WTC11 (cell line): ENCODE data around the gene ZFHX3.

Source experiments
- ATF3 ChIP-seq: sonication (generic); formaldehyde crosslinking; conservative IDR thresholded peaks from 2 replicates; pipeline ENCODE4 v1.8.1; 2022; ENCODE audit warnings: mild to moderate bottlenecking, missing genetic modification reagents
- CREM ChIP-seq: sonication (generic); formaldehyde crosslinking; IDR thresholded peaks from 2 replicates; pipeline ENCODE4 v1.8.1; 2022; ENCODE audit warnings: mild to moderate bottlenecking, missing genetic modification reagents, moderate library complexity
- CTCF ChIP-seq: fragments of 200-600 bp; IDR thresholded peaks from 2 replicates; pipeline ENCODE4 v1.8.0; 2022; ENCODE audit warnings: antibody characterized with exemption
- ELF4 ChIP-seq: sonication (generic); formaldehyde crosslinking; IDR thresholded peaks from 2 replicates; pipeline ENCODE4 v1.8.1; 2022; ENCODE audit warnings: low read depth, mild to moderate bottlenecking, moderate library complexity, missing genetic modification reagents
- KAT7 ChIP-seq: sonication (generic); formaldehyde crosslinking; IDR thresholded peaks from 2 replicates; pipeline ENCODE4 v1.8.1; 2023; ENCODE audit warnings: missing genetic modification reagents, mild to moderate bottlenecking, borderline replicate concordance
- NR3C1 ChIP-seq: sonication (generic); formaldehyde crosslinking; conservative IDR thresholded peaks from 2 replicates; pipeline ENCODE4 v1.8.1; 2023; ENCODE audit warnings: low read depth, mild to moderate bottlenecking, missing genetic modification reagents
- OVOL2 ChIP-seq: fragments of 250-450 bp; sonication (Bioruptor Pico); IDR thresholded peaks from 2 replicates; pipeline ENCODE4 v1.9.0; 2021; ENCODE audit warnings: mild to moderate bottlenecking, borderline replicate concordance
- PRRX2 ChIP-seq: fragments of 250-450 bp; sonication (Bioruptor Pico); IDR thresholded peaks from 2 replicates; pipeline ENCODE4 v1.8.0; 2021; ENCODE audit warnings: mild to moderate bottlenecking
- TEAD1 ChIP-seq: sonication (generic); formaldehyde crosslinking; IDR thresholded peaks from 2 replicates; pipeline ENCODE4 v1.8.0; 2022; ENCODE audit warnings: mild to moderate bottlenecking, missing genetic modification reagents
- ZNF121 ChIP-seq: sonication (generic); formaldehyde crosslinking; IDR thresholded peaks from 2 replicates; pipeline ENCODE4 v1.8.0; 2023; ENCODE audit warnings: missing genetic modification reagents
- TF ChIP-seq, protein P1 (sequence below): fragments of 250-450 bp; sonication (Bioruptor Pico); IDR thresholded peaks from 2 replicates; pipeline ENCODE4 v2.1.2; 2022; ENCODE audit warnings: mild to moderate bottlenecking, moderate library complexity
- TF ChIP-seq, protein P2 (sequence below): sonication (generic); formaldehyde crosslinking; IDR thresholded peaks from 2 replicates; pipeline ENCODE4 v1.8.1; 2022; ENCODE audit warnings: mild to moderate bottlenecking, missing genetic modification reagents, moderate library complexity, borderline replicate concordance
- TF ChIP-seq, protein P3 (sequence below): sonication (generic); formaldehyde crosslinking; IDR thresholded peaks from 2 replicates; pipeline ENCODE4 v1.8.0; 2022; ENCODE audit warnings: mild to moderate bottlenecking, missing genetic modification reagents
- TF ChIP-seq, protein P4 (sequence below): fragments of 250-450 bp; sonication (Bioruptor Pico); IDR thresholded peaks from 2 replicates; pipeline ENCODE4 v1.8.0; 2021; ENCODE audit warnings: mild to moderate bottlenecking

DNA sequence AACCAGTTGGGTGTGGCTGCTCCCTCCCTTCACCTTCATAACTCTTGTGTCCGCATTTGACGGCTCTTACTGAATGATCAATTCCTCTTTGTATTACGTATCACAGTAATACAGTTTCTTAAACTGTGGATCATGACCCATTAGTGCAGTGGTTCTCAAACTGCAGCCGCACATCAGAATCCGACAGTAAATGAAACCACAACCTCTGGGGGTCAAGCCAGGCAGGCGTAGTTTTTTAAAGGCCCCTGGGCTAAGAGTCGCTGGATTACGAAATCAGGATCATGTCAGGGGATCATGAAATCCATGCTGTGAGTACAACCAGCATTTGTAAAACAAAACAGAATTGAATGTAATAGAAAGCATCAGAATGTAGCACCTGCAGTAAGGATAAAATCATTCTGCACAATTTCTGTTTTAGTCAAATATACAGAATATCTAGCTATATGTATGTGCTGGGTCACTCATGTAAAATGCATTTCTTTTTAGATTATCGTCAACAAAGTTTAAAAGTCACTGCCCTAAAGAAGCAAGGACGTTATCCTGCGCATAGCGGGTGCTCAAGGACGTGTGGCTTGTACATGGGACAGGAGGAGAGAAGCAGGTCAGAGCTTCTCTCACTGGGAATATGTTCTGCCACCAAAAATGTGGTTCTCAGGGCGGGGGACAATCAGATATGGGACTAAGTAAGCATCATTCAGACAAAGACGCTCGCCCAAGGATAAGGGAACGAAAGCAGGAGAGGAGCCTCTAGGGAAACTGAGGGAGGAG lies 113.1 kb downstream of the ZFHX3 start:
- TF ChIP-seq ZNF121 (no peak), CTCF (no peak), ELF4 (no peak), OVOL2 (no peak), NR3C1 (CRISPR knock-in tag) (no peak), PRRX2 (no peak), KAT7 (CRISPR knock-in tag) (no peak), ATF3 (CRISPR knock-in tag) (no peak), TEAD1 (CRISPR knock-in tag) (no peak), CREM (CRISPR knock-in tag) (no peak)
- TF ChIP-seq, protein P1, sequence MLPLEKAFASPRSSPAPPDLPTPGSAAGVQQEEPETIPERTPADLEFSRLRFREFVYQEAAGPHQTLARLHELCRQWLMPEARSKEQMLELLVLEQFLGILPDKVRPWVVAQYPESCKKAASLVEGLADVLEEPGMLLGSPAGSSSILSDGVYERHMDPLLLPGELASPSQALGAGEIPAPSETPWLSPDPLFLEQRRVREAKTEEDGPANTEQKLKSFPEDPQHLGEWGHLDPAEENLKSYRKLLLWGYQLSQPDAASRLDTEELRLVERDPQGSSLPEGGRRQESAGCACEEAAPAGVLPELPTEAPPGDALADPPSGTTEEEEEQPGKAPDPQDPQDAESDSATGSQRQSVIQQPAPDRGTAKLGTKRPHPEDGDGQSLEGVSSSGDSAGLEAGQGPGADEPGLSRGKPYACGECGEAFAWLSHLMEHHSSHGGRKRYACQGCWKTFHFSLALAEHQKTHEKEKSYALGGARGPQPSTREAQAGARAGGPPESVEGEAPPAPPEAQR (CRISPR knock-in tag): no peak
- TF ChIP-seq, protein P2, sequence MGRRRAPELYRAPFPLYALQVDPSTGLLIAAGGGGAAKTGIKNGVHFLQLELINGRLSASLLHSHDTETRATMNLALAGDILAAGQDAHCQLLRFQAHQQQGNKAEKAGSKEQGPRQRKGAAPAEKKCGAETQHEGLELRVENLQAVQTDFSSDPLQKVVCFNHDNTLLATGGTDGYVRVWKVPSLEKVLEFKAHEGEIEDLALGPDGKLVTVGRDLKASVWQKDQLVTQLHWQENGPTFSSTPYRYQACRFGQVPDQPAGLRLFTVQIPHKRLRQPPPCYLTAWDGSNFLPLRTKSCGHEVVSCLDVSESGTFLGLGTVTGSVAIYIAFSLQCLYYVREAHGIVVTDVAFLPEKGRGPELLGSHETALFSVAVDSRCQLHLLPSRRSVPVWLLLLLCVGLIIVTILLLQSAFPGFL (CRISPR knock-in tag): no peak
- TF ChIP-seq, protein P3, sequence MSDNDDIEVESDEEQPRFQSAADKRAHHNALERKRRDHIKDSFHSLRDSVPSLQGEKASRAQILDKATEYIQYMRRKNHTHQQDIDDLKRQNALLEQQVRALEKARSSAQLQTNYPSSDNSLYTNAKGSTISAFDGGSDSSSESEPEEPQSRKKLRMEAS (CRISPR knock-in tag): no peak
- TF ChIP-seq, protein P4, sequence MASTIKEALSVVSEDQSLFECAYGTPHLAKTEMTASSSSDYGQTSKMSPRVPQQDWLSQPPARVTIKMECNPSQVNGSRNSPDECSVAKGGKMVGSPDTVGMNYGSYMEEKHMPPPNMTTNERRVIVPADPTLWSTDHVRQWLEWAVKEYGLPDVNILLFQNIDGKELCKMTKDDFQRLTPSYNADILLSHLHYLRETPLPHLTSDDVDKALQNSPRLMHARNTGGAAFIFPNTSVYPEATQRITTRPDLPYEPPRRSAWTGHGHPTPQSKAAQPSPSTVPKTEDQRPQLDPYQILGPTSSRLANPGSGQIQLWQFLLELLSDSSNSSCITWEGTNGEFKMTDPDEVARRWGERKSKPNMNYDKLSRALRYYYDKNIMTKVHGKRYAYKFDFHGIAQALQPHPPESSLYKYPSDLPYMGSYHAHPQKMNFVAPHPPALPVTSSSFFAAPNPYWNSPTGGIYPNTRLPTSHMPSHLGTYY (CRISPR knock-in tag): no peak
